Measurements from ENCODE around the gene PRODH2. TPM values are rescaled to one million over a fixed set of nuclear protein-coding genes. Genes with fewer than 3 reads are reported as not detected.

PRODH2 gene
- total and polyA plus RNA-seq, 2 donors (not counting 3 experiments of a cell fraction or from before 2014, with no cell fraction given): not detected

DNA sequence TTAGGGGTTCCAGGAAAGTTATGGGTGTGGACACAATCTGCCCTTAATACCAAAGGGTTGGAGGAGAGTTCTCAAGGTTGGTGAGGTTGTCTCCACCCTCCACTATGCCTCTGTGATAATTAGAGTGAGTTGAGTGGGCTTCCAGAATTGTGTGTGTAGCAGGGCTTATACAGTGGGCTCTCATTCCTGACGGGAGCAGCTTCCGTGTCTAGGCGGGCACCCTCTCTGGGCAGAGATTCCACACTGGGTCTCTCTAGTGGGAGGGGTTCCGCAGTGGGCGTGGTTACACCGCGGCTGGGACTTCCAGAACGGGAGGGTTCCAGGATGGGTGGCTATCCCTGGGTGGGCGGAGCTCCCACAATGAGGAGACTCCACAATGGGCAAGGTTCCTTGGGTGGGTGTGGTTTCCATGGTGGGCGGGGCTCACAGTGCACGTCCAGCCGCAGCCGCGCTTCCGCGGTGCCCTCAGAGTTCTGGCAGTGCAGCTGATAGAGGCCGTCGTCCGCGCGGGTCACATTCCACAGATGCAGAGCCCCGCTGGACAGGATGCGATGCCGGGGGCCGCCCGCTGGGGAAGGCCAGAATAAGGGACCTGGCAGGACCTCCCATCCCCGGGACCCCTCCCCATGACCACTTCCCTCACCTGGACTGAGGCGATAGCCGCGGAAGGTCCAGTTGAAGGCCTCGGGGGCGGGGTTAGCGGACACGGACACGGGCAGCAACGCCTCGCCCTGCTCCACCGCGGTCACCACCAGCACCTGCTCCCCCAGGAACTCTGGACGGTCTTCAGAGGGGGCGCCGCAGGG lies 31.2 kb upstream of the PRODH2 start:
- no TSS peak for BruUV-seq (replicated peaks)
- Histone ChIP-seq H3K27ac (ENCODE audit: insufficient read depth, low read depth, low read length) (no peak overlapping the region), H3K9me3 (replicated peaks; ENCODE audit: control insufficient read depth, insufficient read depth, low read length) (no peaks in the 10 kb centered on the region), H3K9ac (replicated peaks; ENCODE audit: extremely low read depth, insufficient read depth, low read length) (no peak overlapping the region), H3K4me3 (replicated peaks in 1 of 3; ENCODE audit: insufficient read depth in 1 of 3, low read depth in 1 of 3, low read length in 3 of 3) (no peak overlapping the region), H3K9me1 (replicated peaks; ENCODE audit: control insufficient read depth, extremely low read depth, insufficient read depth, low read length) (no peaks in the 10 kb centered on the region), H3K4me1 (ENCODE audit: control insufficient read depth, extremely low read depth, insufficient read depth, low read length) (no peaks in the 10 kb centered on the region), H3K4me2 (ENCODE audit: insufficient read depth, low read length) (no peak overlapping the region), H3K79me2 (ENCODE audit: control insufficient read depth, insufficient read depth, low read length) (no peaks in the 10 kb centered on the region), H3K27me3 (ENCODE audit: control insufficient read depth in 2 of 2, insufficient read depth in 2 of 2, low read length in 2 of 2) (peaks cover 20 to 30% of the 10 kb centered on the region in 2 experiments), H4K20me1 (replicated peaks; ENCODE audit: control insufficient read depth, extremely low read depth, insufficient read depth, low read length) (no peaks in the 10 kb centered on the region), H3K36me3 (ENCODE audit: control insufficient read depth in 2 of 2, extremely low read depth in 1 of 2, insufficient read depth in 2 of 2, low read length in 2 of 2) (no peaks in the 10 kb centered on the region), H2AFZ (ENCODE audit: low read depth, low read length) (no peak overlapping the region)
- POLR2A ChIA-PET: no interaction called here
- intact Hi-C loops (cut with micrococcal nuclease): no loop called here
- TF ChIP-seq POLR2A (IDR thresholded peaks at IDR 0.05; ENCODE audit: low read depth, low read length) (no peak), POLR2AphosphoS5 (IDR thresholded peaks at IDR 0.05; ENCODE audit: insufficient read depth, low read depth, low read length) (no peak), JUN (IDR thresholded peaks at IDR 0.05; ENCODE audit: borderline replicate concordance, insufficient read depth, insufficient read length, low read depth) (no peak), MYC (IDR thresholded peaks at IDR 0.05; ENCODE audit: low read depth, low read length) (no peak), EZH2 (IDR thresholded peaks at IDR 0.05; ENCODE audit: borderline replicate concordance, low read depth, low read length, severe bottlenecking) (no peak)
- TF ChIP-seq, protein P1, sequence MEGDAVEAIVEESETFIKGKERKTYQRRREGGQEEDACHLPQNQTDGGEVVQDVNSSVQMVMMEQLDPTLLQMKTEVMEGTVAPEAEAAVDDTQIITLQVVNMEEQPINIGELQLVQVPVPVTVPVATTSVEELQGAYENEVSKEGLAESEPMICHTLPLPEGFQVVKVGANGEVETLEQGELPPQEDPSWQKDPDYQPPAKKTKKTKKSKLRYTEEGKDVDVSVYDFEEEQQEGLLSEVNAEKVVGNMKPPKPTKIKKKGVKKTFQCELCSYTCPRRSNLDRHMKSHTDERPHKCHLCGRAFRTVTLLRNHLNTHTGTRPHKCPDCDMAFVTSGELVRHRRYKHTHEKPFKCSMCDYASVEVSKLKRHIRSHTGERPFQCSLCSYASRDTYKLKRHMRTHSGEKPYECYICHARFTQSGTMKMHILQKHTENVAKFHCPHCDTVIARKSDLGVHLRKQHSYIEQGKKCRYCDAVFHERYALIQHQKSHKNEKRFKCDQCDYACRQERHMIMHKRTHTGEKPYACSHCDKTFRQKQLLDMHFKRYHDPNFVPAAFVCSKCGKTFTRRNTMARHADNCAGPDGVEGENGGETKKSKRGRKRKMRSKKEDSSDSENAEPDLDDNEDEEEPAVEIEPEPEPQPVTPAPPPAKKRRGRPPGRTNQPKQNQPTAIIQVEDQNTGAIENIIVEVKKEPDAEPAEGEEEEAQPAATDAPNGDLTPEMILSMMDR (IDR thresholded peaks at IDR 0.05; ENCODE audit: extremely low read depth in 1 of 2, insufficient read depth in 1 of 2, low read depth in 1 of 2, low read length in 2 of 2): no peak
- TF ChIP-seq, protein P2, sequence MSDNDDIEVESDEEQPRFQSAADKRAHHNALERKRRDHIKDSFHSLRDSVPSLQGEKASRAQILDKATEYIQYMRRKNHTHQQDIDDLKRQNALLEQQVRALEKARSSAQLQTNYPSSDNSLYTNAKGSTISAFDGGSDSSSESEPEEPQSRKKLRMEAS (IDR thresholded peaks at IDR 0.05; ENCODE audit: insufficient read depth, insufficient read length): no peak
- FAIRE-seq (no peak), DNase-seq (ENCODE audit: low read depth, low spot score) (no peak)
- CTCF ChIA-PET: no interaction called here
- dilution Hi-C loops (cut with MboI; ENCODE audit: extremely low pct_ligation_motif_present, low sequenced_read_pairs): no loop called here

All from endothelial cell of umbilical vein (primary cell).